H54 (cell line): ENCODE measurements around the gene PIGO.

Experiments
- DNase-seq: peaks from one replicate; pipeline ENCODE4 v3.0.0; 2011; ENCODE audit warnings: low spot score, mixed read lengths; ENCODE audit not compliant: insufficient read length
- FAIRE-seq: peaks from 3 replicates; lab custom pipeline; 2011; peaks lifted over from hg19 to GRCh38; lab: Jason Lieb, UNC
- POLR2A ChIP-seq: IDR thresholded peaks from 2 replicates; pipeline ENCODE4 v1.6.1; 2011; ENCODE audit warnings: low read depth, mild to moderate bottlenecking, low read length

The PIGO gene

DNA sequence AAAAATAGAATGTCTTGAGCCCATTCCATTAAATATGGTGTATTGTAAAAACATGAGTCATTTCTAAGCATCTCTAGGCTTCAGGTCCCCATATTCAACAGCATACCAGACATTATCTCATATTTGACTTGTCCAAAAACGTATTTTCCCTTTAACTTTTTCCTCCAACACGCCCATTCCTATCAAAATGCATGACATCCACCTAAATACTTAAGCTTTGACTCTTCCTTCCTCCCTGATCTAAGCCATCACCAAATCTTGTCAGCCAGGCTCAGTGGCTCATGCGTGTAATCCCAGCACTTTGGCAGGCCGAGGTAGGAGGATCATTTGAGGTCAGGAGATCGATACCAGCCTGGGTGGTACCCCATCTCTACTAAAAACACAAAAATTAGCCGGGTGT, 47.9 kb downstream of the PIGO start:
- TF ChIP-seq POLR2A, result no peak
- FAIRE-seq (no peak), DNase-seq (no peak)

DNA sequence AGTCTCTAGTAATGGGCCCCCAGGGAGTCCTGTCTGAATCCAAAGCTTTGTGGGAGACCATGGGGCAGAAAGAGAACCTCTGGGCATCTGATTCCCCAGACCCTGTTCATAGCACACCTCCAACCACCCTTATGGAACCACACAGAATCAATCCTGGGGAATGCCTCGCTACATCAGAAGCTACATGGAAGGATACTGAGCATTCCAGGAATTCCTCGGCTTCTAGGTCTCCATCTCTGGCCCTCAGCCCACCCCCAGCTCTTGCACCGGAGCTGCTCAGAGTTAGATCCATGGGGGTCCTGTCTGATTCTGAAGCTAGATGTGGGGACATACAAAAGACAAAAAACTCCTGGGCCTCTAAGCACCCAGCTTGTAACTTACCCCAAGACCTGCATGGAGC, 52.3 kb downstream of the PIGO start:
- no peak for TF ChIP-seq POLR2A
- FAIRE-seq (no peak), DNase-seq (no peak)

DNA sequence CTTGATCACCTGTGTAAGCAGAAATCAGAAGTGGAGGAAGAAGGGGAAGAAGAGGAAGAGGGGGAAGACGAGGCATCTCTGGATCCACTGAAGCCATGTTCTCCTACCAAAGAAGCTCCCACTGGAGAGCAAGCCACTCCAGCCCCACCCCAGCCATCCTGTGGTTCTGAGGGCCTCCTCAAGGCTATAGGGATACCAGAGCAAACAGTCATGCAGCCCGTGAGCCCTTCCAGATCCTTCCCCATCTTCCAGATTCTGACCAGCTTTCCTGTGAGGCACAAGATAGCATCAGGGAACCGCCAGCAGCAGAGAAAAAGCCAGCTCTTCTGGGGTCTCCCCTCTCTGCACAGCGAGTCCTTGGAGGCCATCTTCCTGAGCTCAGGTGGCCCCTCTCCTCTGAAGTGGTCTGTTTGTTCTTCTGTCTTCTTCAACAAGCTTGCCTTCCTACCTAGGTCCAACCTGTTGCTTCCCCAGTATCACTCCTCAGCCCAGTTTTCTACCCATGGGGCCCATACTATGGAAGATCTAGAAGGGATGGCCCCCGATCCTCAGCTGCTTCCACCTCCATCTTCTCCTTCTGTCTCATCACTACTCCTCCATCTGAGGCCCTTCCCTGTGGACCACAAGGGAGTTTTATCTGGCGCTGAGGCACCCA, 53.4 kb downstream of the PIGO start:
- FAIRE-seq (no peak), DNase-seq (no peak)
- TF ChIP-seq POLR2A, result no peak

DNA sequence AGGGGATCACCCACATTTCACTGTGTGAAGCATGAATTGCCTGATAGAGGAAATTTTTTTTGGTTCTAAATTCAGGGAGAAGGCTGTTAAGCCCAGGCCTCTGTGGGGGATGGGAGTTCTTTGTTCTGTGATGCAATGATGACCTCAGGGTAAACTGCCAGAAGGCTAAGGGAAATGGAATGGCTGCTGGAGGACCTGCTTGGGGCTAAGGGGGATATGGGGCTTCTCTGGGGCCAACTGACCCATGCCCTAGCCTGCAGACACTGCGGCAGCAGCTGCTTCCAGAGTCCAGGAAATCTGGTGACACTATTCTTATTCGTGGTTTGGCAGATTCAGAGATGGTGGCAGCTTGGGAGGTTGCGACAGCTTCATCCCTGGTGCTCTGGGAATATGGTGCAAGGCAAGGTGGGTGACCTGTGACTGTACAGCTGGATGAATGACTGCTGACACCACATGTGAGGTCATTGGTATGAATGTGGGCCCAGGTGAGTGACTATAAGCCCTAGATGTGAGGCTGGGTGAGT, 54.2 kb downstream of the PIGO start:
- no peak for DNase-seq
- TF ChIP-seq POLR2A, result no peak
- no peak for FAIRE-seq
